K562 (cell line): ENCODE data around the gene TMEM208. TPM values are rescaled to one million over a fixed set of nuclear protein-coding genes. Genes with fewer than 3 reads are reported as not detected.

Source experiments
- ATAC-seq: fragments of 200-7000 bp; cut with Tn5 transposase; 3 replicates; pipeline ENCODE4 v1.9.1; 2020; ENCODE audit warnings: moderate library complexity
- BruUV-seq: library from RNA; stranded (reverse); fragments of 400-500 nt; replicated peaks from 2 replicates; lab custom pipeline; 2021; lab: Mats Ljungman, UMichigan
- CTCF ChIA-PET: fragments of 300-600 bp; formaldehyde crosslinking; extraction: SDS; loops from one replicate; lab custom pipeline; 2021; ENCODE audit warnings: low intra/inter-chr PET ratio; lab: Yijun Ruan, JAX
- POLR2A ChIA-PET: fragments of 300-600, 350-650 bp; sonication (Branson Sonifier 250); formaldehyde crosslinking; extraction: SDS; loops from one replicate; lab custom pipeline; 2021; ENCODE audit warnings: antibody characterized with exemption, inconsistent platforms; lab: Yijun Ruan, JAX
- DNase-seq, 4 experiments: peaks; one replicate each; pipeline versions ENCODE4 v3.0.0 to v3.0.0-alpha.2; 2011 to 2018; ENCODE audit warnings: low spot score in 3 of 4, mixed read lengths in 3 of 4; ENCODE audit errors: extremely low read depth in 1 of 4
- FAIRE-seq: peaks from 2 replicates; lab custom pipeline; 2011; peaks lifted over from hg19 to GRCh38; lab: Jason Lieb, UNC
- H2AFZ ChIP-seq: 2 replicates; pipeline ENCODE4 v1.6.0; 2011; ENCODE audit warnings: low read depth, low read length, control low read depth, inconsistent platforms
- H3K27ac ChIP-seq: fragments of 200-600 bp; 3 replicates; pipeline ENCODE4 v1.8.0; 2011; ENCODE audit warnings: low read depth, mild to moderate bottlenecking, control low read depth, inconsistent platforms, low read length, moderate library complexity, mixed read lengths; ENCODE audit errors: extremely low read depth
- H3K27me3 ChIP-seq, 2 experiments: fragments of 300-600 bp in 1 of 2; 2 replicates in 1 of 2; 3 replicates in 1 of 2; pipeline versions ENCODE4 v1.6.0 to v1.8.0; 2011; ENCODE audit warnings: inconsistent platforms in 2 of 2, low read length in 2 of 2, mild to moderate bottlenecking in 1 of 2, mixed read lengths in 1 of 2, moderate library complexity in 1 of 2; ENCODE audit not compliant: control insufficient read depth in 2 of 2, insufficient read depth in 2 of 2
- H3K36me3 ChIP-seq: fragments of 300-600 bp; 3 replicates; pipeline ENCODE4 v1.8.0; 2011; ENCODE audit warnings: mild to moderate bottlenecking, low read length, inconsistent platforms; ENCODE audit not compliant: control insufficient read depth, insufficient read depth
- H3K4me1 ChIP-seq, 2 experiments: fragments of 200-600 bp in 1 of 2; replicated peaks in 1 of 2; 2 replicates in 1 of 2; 3 replicates in 1 of 2; pipeline versions ENCODE4 v1.5.1 to v1.8.0; 2011; ENCODE audit warnings: inconsistent platforms in 2 of 2, low read length in 2 of 2, mild to moderate bottlenecking in 1 of 2, mixed read lengths in 1 of 2, moderate library complexity in 1 of 2; ENCODE audit not compliant: control insufficient read depth in 2 of 2, insufficient read depth in 2 of 2
- H3K4me2 ChIP-seq: 2 replicates; pipeline ENCODE4 v1.6.1; 2011; ENCODE audit warnings: low read length, control low read depth, inconsistent platforms, mixed read lengths; ENCODE audit not compliant: insufficient read depth
- H3K4me3 ChIP-seq: fragments of 200-600 bp; sonication (generic), shearing (Covaris generic); 2 replicates; pipeline ENCODE4 v1.5.1; 2016; ENCODE audit warnings: control low read depth, inconsistent platforms
- H3K79me2 ChIP-seq: fragments of 200-600 bp; 3 replicates; pipeline ENCODE4 v1.8.0; 2011; ENCODE audit warnings: low read length, inconsistent platforms; ENCODE audit not compliant: control insufficient read depth, insufficient read depth
- H3K9ac ChIP-seq, 2 experiments: 2 replicates each; pipeline versions ENCODE4 v1.6.0 to v1.6.1; 2011; ENCODE audit warnings: low read depth in 2 of 2, low read length in 2 of 2, control low read depth in 1 of 2, inconsistent platforms in 1 of 2, mild to moderate bottlenecking in 1 of 2, mixed read lengths in 1 of 2; ENCODE audit not compliant: insufficient read depth in 1 of 2
- H3K9me1 ChIP-seq: one replicate; pipeline ENCODE4 v1.6.0; 2011; ENCODE audit warnings: inconsistent platforms, mild to moderate bottlenecking, low read length, moderate library complexity; ENCODE audit not compliant: control insufficient read depth, insufficient read depth
- H3K9me3 ChIP-seq: replicated peaks from 2 replicates; pipeline ENCODE4 v1.5.1; 2011; ENCODE audit warnings: low read depth, low read length, inconsistent platforms; ENCODE audit not compliant: control insufficient read depth, insufficient read depth
- H4K20me1 ChIP-seq: replicated peaks from 2 replicates; pipeline ENCODE4 v1.6.1; 2011; ENCODE audit warnings: low read length, inconsistent platforms, mixed read lengths; ENCODE audit not compliant: control insufficient read depth, insufficient read depth
- CBX3 ChIP-seq, 2 experiments: IDR thresholded peaks; 1 replicate in 1 of 2; 2 replicates in 1 of 2; pipeline ENCODE4 v1.6.1; 2012; ENCODE audit warnings: inconsistent platforms in 2 of 2, low read length in 2 of 2, borderline replicate concordance in 1 of 2, control low read depth in 1 of 2
- CTCFL ChIP-seq: IDR thresholded peaks from 2 replicates; pipeline ENCODE4 v1.6.1; 2011; ENCODE audit warnings: borderline replicate concordance, low read depth, mild to moderate bottlenecking, moderate library complexity, low read length; ENCODE audit not compliant: insufficient read depth, poor library complexity, severe bottlenecking
- GATAD2B ChIP-seq: fragments of 450-650 bp; IDR thresholded peaks from 2 replicates; pipeline ENCODE4 v1.6.1; 2017; ENCODE audit warnings: mild to moderate bottlenecking, borderline replicate concordance
- NKRF ChIP-seq: fragments of 450-650 bp; IDR thresholded peaks from 2 replicates; pipeline ENCODE4 v1.6.1; 2016; ENCODE audit warnings: borderline replicate concordance
- SP2 ChIP-seq: IDR thresholded peaks from 2 replicates; pipeline ENCODE4 v1.6.1; 2011; ENCODE audit warnings: mild to moderate bottlenecking, low read depth, low read length, moderate library complexity; ENCODE audit not compliant: poor library complexity, severe bottlenecking; ENCODE audit errors: extremely low read depth
- SRF ChIP-seq, 2 experiments: fragments of 250-450, 450-650 bp in 1 of 2; sonication (Bioruptor Pico) in 1 of 2; sonication (generic) in 1 of 2; formaldehyde crosslinking; IDR thresholded peaks; 2 replicates each; pipeline versions ENCODE4 v1.5.0 to v1.5.1; 2020 to 2022; ENCODE audit warnings: mild to moderate bottlenecking in 1 of 2, missing genetic modification reagents in 1 of 2
- ZNF184 ChIP-seq: sonication (generic); formaldehyde crosslinking; IDR thresholded peaks from 2 replicates; pipeline ENCODE4 v1.5.0; 2020; ENCODE audit warnings: missing genetic modification reagents
- ZNF584 ChIP-seq: fragments of 200-800 bp; sonication (Bioruptor generic); IDR thresholded peaks from 2 replicates; pipeline ENCODE4 v1.6.1; 2016; ENCODE audit warnings: low read depth, mild to moderate bottlenecking, missing genetic modification characterization, missing compliant biosample characterization
- WGBS: fragments of 100-300 bp; shearing (Covaris generic); methylation state at CpG from one replicate; pipeline ENCODE4 v1.1.6; 2016; ENCODE audit warnings: low coverage, mixed read lengths; ENCODE audit not compliant: insufficient coverage; ENCODE audit errors: missing lambda C conversion rate; 5-methylcytosine and 5-hydroxymethylcytosine counted together
- in situ Hi-C: fragments of 300-500 bp; cut with MboI; formaldehyde crosslinking; loops from 4 replicates; pipeline ENCODE4 v1.15.0; 2018; ENCODE audit warnings: inconsistent platforms, mixed read lengths
- intact Hi-C: fragments of 100-400 bp; cut with micrococcal nuclease; formaldehyde crosslinking; loops from 2 replicates; pipeline ENCODE4 v1.14.2; 2022
- polyA plus RNA-seq, 8 experiments: library from polyadenylated mRNA; depleted of rRNA in 4 of 8; stranded (reverse) in 5 of 8; unstranded in 3 of 8; fragments of >200 nt; fragmentation: Nextera tagmentation in 2 of 8; fragmentation: Illumina TruSeq in 1 of 8; extraction: Ambion mirVana in 2 of 8; extraction: Trizol in 1 of 8; gene quantifications; 2 replicates each; pipeline versions ENCODE4 v1.2.1 to v1.2.3, GENCODE V29; 2011 to 2014; ENCODE audit warnings: inconsistent platforms in 1 of 8, missing spikeins in 1 of 8
- total RNA-seq, 7 experiments: library from RNA; depleted of rRNA in 6 of 7; stranded (reverse); fragments of >200 nt in 6 of 7; fragmentation: Illumina TruSeq in 2 of 7; extraction: Trizol in 2 of 7; gene quantifications; 2 replicates each; pipeline versions ENCODE4 v1.2.1 to v1.2.3, GENCODE V29; 2011 to 2021; ENCODE audit warnings: low replicate concordance in 1 of 7
- TF ChIP-seq, protein P1 (sequence below): fragments of 200-800 bp; sonication (Bioruptor generic); IDR thresholded peaks from 2 replicates; pipeline ENCODE4 v1.6.1; 2016; ENCODE audit warnings: missing genetic modification characterization, missing compliant biosample characterization

Gene TMEM208
- total and polyA plus RNA-seq, 9 of the 15 experiments (the other 6 are each of a cell fraction or from before 2014, with no cell fraction given) = 31.8 to 239 (median 54.3) TPM

GRCh38 chr16:67237396-67238277 is 10.7 kb downstream of the TMEM208 start:
- POLR2A ChIA-PET = interaction anchor here (0.6 to 4.3 kb wide), 4 partner anchors 10 to 360 kb away, joined by 3 to 31 read pairs (median 4); partner anchors contain the start of genes FHOD1, SLC9A5 and TMEM208
- ATAC-seq = no peak
- Histone ChIP-seq H3K27me3 (no peaks in the 10 kb centered on the region), H3K9me3 (no peaks in the 10 kb centered on the region), H3K4me3 (no peak overlapping the region), H3K79me2 (peaks cover 41% of the 10 kb centered on the region), H2AFZ (no peak overlapping the region), H3K36me3 (peaks cover 84% of the 10 kb centered on the region; the same call in 2 of the 3 replicates), H4K20me1 (peaks cover 4% of the 10 kb centered on the region), H3K27ac (no peak overlapping the region), H3K9ac (no peak overlapping the region), H3K9me1 (no peaks in the 10 kb centered on the region), H3K4me1 (peaks cover 36 to 49% of the 10 kb centered on the region in 2 experiments), H3K4me2 (no peak overlapping the region)
- in situ Hi-C loops = no loop called here
- intact Hi-C loops = loop anchor here (5.0 kb wide), 1 partner anchor 40 kb away; the partner anchor contains the start of gene PLEKHG4
- BruUV-seq = no TSS peak
- no peak for DNase-seq
- 76% methylated on average over 14 of the region's 16 CpGs for WGBS
- CTCF ChIA-PET = no interaction called here
- no peak for FAIRE-seq
- TF ChIP-seq CTCFL = no peak
- TF ChIP-seq NKRF = no peak
- TF ChIP-seq, protein P1, sequence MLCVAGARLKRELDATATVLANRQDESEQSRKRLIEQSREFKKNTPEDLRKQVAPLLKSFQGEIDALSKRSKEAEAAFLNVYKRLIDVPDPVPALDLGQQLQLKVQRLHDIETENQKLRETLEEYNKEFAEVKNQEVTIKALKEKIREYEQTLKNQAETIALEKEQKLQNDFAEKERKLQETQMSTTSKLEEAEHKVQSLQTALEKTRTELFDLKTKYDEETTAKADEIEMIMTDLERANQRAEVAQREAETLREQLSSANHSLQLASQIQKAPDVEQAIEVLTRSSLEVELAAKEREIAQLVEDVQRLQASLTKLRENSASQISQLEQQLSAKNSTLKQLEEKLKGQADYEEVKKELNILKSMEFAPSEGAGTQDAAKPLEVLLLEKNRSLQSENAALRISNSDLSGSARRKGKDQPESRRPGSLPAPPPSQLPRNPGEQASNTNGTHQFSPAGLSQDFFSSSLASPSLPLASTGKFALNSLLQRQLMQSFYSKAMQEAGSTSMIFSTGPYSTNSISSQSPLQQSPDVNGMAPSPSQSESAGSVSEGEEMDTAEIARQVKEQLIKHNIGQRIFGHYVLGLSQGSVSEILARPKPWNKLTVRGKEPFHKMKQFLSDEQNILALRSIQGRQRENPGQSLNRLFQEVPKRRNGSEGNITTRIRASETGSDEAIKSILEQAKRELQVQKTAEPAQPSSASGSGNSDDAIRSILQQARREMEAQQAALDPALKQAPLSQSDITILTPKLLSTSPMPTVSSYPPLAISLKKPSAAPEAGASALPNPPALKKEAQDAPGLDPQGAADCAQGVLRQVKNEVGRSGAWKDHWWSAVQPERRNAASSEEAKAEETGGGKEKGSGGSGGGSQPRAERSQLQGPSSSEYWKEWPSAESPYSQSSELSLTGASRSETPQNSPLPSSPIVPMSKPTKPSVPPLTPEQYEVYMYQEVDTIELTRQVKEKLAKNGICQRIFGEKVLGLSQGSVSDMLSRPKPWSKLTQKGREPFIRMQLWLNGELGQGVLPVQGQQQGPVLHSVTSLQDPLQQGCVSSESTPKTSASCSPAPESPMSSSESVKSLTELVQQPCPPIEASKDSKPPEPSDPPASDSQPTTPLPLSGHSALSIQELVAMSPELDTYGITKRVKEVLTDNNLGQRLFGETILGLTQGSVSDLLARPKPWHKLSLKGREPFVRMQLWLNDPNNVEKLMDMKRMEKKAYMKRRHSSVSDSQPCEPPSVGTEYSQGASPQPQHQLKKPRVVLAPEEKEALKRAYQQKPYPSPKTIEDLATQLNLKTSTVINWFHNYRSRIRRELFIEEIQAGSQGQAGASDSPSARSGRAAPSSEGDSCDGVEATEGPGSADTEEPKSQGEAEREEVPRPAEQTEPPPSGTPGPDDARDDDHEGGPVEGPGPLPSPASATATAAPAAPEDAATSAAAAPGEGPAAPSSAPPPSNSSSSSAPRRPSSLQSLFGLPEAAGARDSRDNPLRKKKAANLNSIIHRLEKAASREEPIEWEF (CRISPR knock-in tag) = no peak
- TF ChIP-seq CBX3 (IDR thresholded peaks at IDR 0.05; ENCODE audit: borderline replicate concordance in 1 of 2, low read length in 2 of 2) = no peak
- no peak for TF ChIP-seq ZNF584 (CRISPR knock-in tag)
- TF ChIP-seq SRF (CRISPR knock-in tag; IDR thresholded peaks at IDR 0.05) = no peak
- no peak for TF ChIP-seq SP2
- no peak for TF ChIP-seq GATAD2B
- TF ChIP-seq ZNF184 (CRISPR knock-in tag) = no peak
